Activated CD8-positive, alpha-beta T cell treated with anti-CD3 and anti-CD28 coated beads for 36 hours (primary cell): Measurements from ENCODE around the gene ACADVL. TPM values are rescaled to one million over a fixed set of nuclear protein-coding genes. Genes with fewer than 3 reads are reported as not detected.
"Not testable (repeated sequence)": the region's sequence is repeated elsewhere in the genome, so short reads cannot be mapped to it uniquely, and the experiment has no call there.

Source experiments
- ATAC-seq: fragments of 200-7000 bp; cut with Tn5 transposase; one replicate; pipeline ENCODE4 v1.10.0; 2021; ENCODE audit warnings: mild to moderate bottlenecking, moderate library complexity
- CTCF ChIA-PET: fragments of 350-600 bp; sonication (Branson Sonifier 250); formaldehyde crosslinking; loops from one replicate; lab custom pipeline; 2021; ENCODE audit warnings: antibody characterized with exemption; lab: Charles Lee
- POLR2A ChIA-PET: fragments of 350-600 bp; sonication (Branson Sonifier 250); formaldehyde crosslinking; loops from one replicate; lab custom pipeline; 2021; ENCODE audit warnings: antibody characterized with exemption; lab: Charles Lee
- DNase-seq: peaks from one replicate; pipeline ENCODE4 v3.0.0-alpha.2; 2020
- H3K27ac Mint-ChIP-seq: one replicate; pipeline ENCODE4 v1.8.0; 2021; ENCODE audit warnings: mild to moderate bottlenecking, mixed read lengths
- H3K27me3 Mint-ChIP-seq: one replicate; pipeline ENCODE4 v1.8.0; 2021; ENCODE audit warnings: mixed read lengths
- H3K36me3 Mint-ChIP-seq: one replicate; pipeline ENCODE4 v1.8.0; 2021; ENCODE audit warnings: low read depth, mixed read lengths
- H3K4me1 Mint-ChIP-seq: one replicate; pipeline ENCODE4 v1.8.0; 2021; ENCODE audit warnings: low read depth, mixed read lengths
- H3K4me3 Mint-ChIP-seq: one replicate; pipeline ENCODE4 v1.8.0; 2021; ENCODE audit warnings: mild to moderate bottlenecking, moderate library complexity, mixed read lengths
- H3K9me3 Mint-ChIP-seq: one replicate; pipeline ENCODE4 v1.8.0; 2021; ENCODE audit warnings: mixed read lengths
- CTCF ChIP-seq: fragments of 200-600 bp; IDR thresholded peaks from one replicate; pipeline ENCODE4 v1.8.0; 2022; ENCODE audit warnings: antibody characterized with exemption, mild to moderate bottlenecking
- intact Hi-C: fragments of 100-400 bp; cut with micrococcal nuclease; formaldehyde crosslinking; loops from one replicate; pipeline ENCODE4 v1.10.0; 2022
- total RNA-seq, 2 experiments: library from RNA; stranded (reverse); gene quantifications; one replicate each; pipeline ENCODE4 v1.2.3, GENCODE V29; 2021

ACADVL gene
- total RNA-seq, 2 experiments from 2014 or later, result 288 to 291 TPM

GRCh38 chr17:7177954-7178477, 41.7 kb upstream of the ACADVL start:
- ChIA-PET CTCF (interaction anchor here (0.9 to 3.3 kb wide), 27 partner anchors 8 to 335 kb away, joined by 3 to 50 read pairs (median 4); partner anchors contain the start of gene SLC16A11), POLR2A (interaction anchor here (0.7 to 2.4 kb wide), 4 partner anchors 11 to 838 kb away, joined by 3 to 8 read pairs (median 4); partner anchors contain the start of gene SLC16A11)
- peak overlapping the region; percentile 70 for H3K4me3 Mint-ChIP-seq

DNA sequence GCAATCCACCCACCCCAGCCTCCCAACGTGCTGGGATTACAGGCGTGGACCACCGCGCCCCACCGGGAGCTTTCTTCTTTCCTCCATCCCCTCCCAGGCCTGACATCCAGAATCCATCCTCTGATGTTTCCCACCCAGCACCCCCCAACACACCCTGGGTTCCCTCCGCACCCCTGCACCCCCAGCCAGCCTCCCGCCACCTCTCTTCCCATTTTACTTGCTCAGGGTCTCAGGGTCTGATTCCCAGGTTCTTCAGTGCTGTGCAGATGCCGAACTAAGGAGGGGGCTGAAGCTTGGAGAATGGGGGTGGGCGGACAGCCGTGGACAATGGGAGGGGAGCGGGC, 40.8 kb upstream of the ACADVL start:
- Mint-ChIP-seq H3K27me3 (peaks cover 12% of the 10 kb centered on the region), H3K4me1 (peaks cover 12% of the 10 kb centered on the region), H3K36me3 (no peaks in the 10 kb centered on the region), H3K4me3 (no peak overlapping the region), H3K9me3 (no peaks in the 10 kb centered on the region), H3K27ac (no peak overlapping the region)
- no peak for DNase-seq
- ChIA-PET CTCF (interaction anchor here (2.5 to 3.3 kb wide), 2 partner anchors 127 to 133 kb away, joined by 14 to 50 read pairs; partner anchors contain the start of gene SLC16A11), POLR2A (interaction anchor here (1.3 to 2.4 kb wide), 3 partner anchors 10 to 135 kb away, joined by 3 to 8 read pairs (median 6); partner anchors contain the start of gene SLC16A11)
- ATAC-seq, result no peak
- intact Hi-C loops, result no loop called here
- TF ChIP-seq CTCF, result no peak

More at GRCh38 chr17:7177954-7178477, 41.7 kb upstream of the ACADVL start:
- DNase-seq (peak; percentile 13), ATAC-seq (no peak)
- peaks cover 12% of the 10 kb centered on the region for H3K27me3 Mint-ChIP-seq
- peaks cover 12% of the 10 kb centered on the region for H3K4me1 Mint-ChIP-seq
- H3K27ac Mint-ChIP-seq, result no peak overlapping the region
- H3K36me3 Mint-ChIP-seq, result no peaks in the 10 kb centered on the region
- no peak for TF ChIP-seq CTCF
- H3K9me3 Mint-ChIP-seq, result no peaks in the 10 kb centered on the region
- intact Hi-C loops, result no loop called here

- intact Hi-C loops, result no loop called here
Measured at GRCh38 chr17:7179317-7180254, 40.2 kb upstream of the ACADVL start, which contains the start of gene ASGR1. Gene ASGR1 (minus strand): TSS chr17:7179370. CDS start chr17:7178563, 807 bp downstream.

DNA sequence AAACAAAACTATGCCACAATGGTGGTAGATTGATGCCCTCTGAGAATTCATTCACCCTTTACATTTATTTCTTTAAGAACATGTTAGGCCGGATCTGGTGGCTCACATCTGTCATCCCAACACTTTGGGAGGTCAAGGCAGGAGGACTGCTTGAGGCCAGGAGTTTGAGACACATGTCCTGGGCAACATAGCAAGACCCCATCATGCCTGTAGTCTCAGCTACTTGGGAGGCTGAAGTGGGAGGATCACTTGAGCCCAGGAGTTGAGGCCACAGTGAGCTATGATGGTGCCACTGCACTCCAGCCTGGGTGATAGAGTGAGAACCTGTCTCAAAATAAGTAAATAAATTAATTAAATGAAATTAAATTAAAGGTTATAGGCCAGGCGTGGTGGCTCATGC, 37.6 kb upstream of the ACADVL start:
- intact Hi-C loops, H3K9me3 Mint-ChIP-seq, POLR2A ChIA-PET, H3K36me3 Mint-ChIP-seq, H3K4me3 Mint-ChIP-seq, ATAC-seq, H3K27ac Mint-ChIP-seq, CTCF ChIA-PET, DNase-seq: not testable (repeated sequence)
- Mint-ChIP-seq H3K27me3 (peaks cover 12% of the 10 kb centered on the region), H3K4me1 (peaks cover 12% of the 10 kb centered on the region)

More at GRCh38 chr17:7179317-7180254, 40.2 kb upstream of the ACADVL start, which contains the start of gene ASGR1:
- Mint-ChIP-seq H3K27me3 (peaks cover 12% of the 10 kb centered on the region), H3K4me1 (peaks cover 12% of the 10 kb centered on the region), H3K4me3 (peak within 1 kb of the TSS; percentile 70), H3K9me3 (no peaks in the 10 kb centered on the region), H3K27ac (no peak within 1 kb of the TSS), H3K36me3 (no peaks in the 10 kb centered on the region)
- CTCF ChIA-PET, result interaction anchor here (0.6 to 3.3 kb wide), 3 partner anchors 46 to 134 kb away, joined by 3 to 50 read pairs (median 14); partner anchors contain the start of gene SLC16A11
- TF ChIP-seq CTCF, result no peak
- DNase-seq (no peak), ATAC-seq (no peak)
- POLR2A ChIA-PET, result interaction anchor here (0.5 to 1.8 kb wide), 2 partner anchors 9 to 22 kb away, joined by 3 to 6 read pairs; no protein-coding TSS in a partner anchor

- no peaks in the 10 kb centered on the region for H3K27me3 Mint-ChIP-seq
- ChIA-PET CTCF (no interaction called here), POLR2A (no interaction called here)
- no peaks in the 10 kb centered on the region for H3K9me3 Mint-ChIP-seq
- H3K4me1 Mint-ChIP-seq, result no peaks in the 10 kb centered on the region
- ATAC-seq (no peak), DNase-seq (no peak)
- no peak overlapping the region for H3K27ac Mint-ChIP-seq
- intact Hi-C loops, result no loop called here
- H3K36me3 Mint-ChIP-seq, result no peaks in the 10 kb centered on the region
- no peak for TF ChIP-seq CTCF
- no peak overlapping the region for H3K4me3 Mint-ChIP-seq
Measured at GRCh38 chr17:7183433-7184090, 36.2 kb upstream of the ACADVL start.
